Right forelimb (tissue), 1 donor: ENCODE measurements around the gene ARHGEF12.

Experiments used
- DNase-seq: peaks from one replicate; pipeline ENCODE4 v3.0.0-alpha.2; 2018

Gene ARHGEF12

GRCh38 chr11:120432056-120433018, 96.1 kb downstream of the ARHGEF12 start:
- DNase-seq, result no peak

DNA sequence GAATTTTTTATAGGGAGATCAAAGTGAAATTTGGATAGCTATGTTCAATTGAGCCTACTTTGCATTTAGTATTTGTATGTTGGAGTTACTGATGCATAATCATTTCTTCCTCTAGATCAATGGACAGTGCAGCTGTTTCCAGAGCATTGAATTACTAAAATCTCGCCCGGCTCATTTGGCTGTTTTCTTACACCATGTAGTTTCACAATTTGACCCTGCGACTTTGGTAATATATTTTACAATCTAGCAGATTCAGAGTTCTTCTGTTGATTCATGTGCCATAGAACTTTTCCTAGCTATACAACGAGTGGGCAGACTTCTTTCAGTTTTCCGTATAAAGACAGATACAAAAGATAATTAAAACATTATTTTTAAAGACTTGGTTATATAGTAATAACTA, 105.4 kb downstream of the ARHGEF12 start:
- no peak for DNase-seq

GRCh38 chr11:120442031-120442430, 105.8 kb downstream of the ARHGEF12 start:
- no peak for DNase-seq

- no peak for DNase-seq
Measured at GRCh38 chr11:120446802-120447201, 110.6 kb downstream of the ARHGEF12 start.

DNA sequence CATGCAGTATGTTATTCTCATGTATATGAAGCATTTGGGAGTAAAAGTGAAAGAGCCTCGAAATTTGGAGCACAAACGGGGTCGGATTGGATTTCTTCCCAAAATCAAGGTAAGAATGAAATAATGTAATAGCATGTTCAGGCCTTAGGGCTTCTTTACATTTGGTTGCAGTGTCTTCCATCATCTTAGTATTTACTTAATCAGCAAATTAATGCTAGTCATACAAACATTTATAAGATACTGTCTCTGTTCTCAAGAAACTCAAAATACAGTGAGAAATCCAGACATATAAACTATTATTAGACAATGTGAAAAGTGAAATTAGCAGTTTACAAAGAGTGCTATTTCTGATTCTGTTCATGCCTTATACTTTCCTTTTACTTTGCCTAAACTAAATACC, 112.0 kb downstream of the ARHGEF12 start:
- DNase-seq, result no peak

DNA sequence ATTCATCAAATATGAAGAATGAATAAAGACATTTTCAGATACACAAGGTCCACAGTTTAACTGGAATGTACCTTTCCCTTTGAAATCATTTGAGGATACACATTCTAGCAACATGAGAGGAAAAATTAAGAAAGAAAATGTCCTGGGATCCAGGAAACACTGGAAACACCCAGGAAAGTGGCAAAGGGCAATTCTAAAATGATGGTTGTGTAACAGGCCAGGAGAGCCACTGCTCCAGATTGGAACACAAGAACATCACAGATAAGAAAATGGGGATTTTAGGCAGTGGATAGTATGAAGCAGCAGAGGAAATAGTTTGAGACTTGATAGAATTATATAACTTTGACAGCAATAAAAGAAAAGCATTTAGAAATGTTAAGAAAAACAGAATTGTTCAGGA, 119.3 kb downstream of the ARHGEF12 start:
- DNase-seq, result no peak

- DNase-seq, result no peak
Measured at GRCh38 chr11:120457996-120458395, 121.8 kb downstream of the ARHGEF12 start.

DNA sequence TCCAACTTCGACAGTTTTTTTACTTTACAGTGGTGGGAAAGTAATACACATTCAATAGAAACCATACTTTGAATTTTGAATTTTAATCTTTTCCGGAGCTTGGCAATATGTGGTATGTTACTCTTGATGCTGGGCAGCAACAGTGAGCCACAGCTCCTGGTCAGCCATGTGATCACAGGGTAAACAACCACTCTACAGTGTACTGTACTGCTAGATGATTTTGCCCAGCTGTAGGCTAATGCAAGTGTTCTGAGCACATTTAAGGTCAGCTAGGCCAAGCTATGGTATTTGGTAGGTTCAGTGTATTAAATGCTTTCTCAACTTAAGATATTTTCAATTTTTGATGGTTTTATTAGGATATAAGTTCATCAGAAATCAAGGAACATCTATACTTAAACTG, 126.6 kb downstream of the ARHGEF12 start:
- DNase-seq, result no peak

GRCh38 chr11:120465921-120466534, 129.8 kb downstream of the ARHGEF12 start:
- no peak for DNase-seq

DNA sequence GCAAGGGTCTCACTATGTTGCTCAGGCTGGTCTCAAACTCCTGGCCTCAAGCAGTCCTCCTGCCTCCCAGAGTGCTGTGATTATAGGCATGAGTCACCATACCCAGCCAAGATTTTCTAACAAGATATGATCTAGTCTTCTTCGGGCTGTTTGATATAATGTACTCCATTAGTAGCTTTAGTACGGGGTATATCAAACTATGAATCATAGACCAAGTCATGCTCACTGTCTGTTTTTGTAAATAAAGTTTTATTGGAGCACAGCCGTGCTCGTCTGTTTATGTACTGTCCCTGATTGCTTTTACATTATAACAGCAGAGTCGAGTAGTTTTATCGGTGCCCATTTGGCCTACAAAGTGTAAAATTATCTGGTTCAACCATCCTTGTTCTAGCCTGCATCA, 131.4 kb downstream of the ARHGEF12 start:
- DNase-seq, result no peak

GRCh38 chr11:120471131-120471530, 134.9 kb downstream of the ARHGEF12 start:
- no peak for DNase-seq

GRCh38 chr11:120471994-120472393, 135.8 kb downstream of the ARHGEF12 start:
- no peak for DNase-seq

GRCh38 chr11:120473503-120473902, 137.3 kb downstream of the ARHGEF12 start:
- no peak for DNase-seq

DNA sequence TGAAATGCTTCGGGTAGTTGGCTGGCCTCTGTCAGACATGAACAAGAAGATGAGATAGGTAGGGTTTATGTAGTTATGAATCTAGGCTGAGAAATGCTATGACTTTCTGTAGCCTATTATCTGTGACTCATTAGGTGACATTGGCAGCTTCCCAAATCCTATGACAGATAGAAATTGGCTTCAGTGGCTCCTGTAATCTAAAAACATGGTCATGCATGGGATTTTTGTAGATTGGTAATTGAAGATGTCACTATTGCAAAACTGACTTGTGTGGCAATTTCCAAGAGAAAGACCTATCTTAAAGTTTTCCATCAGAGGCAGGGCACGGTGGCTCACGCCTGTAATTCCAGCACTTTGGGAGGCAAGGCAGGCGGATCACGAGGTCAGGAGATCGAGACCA, 145.9 kb downstream of the ARHGEF12 start:
- DNase-seq, result no peak

GRCh38 chr11:120484722-120485121, 148.5 kb downstream of the ARHGEF12 start:
- no peak for DNase-seq

DNA sequence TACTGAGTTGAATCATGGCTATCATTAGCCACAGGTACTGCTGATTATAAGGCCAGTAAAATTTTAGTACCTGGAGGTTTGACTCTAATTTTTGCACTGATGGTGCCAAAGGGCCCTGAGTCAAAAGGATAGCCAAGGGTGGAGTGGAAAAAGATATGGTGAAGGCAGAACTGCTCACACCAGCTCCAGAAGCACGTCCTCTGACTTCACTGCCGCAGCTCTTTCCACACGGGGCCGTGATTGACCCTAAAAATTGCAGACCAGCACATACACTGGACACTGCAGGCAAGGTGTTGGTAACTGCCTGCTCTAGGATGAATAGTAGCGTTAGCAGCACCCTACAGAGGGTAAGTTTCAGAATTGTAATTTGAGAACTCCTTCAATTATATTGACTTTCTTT, 149.9 kb downstream of the ARHGEF12 start:
- DNase-seq, result no peak

- DNase-seq, result no peak
Measured at GRCh38 chr11:120489799-120490198, 153.6 kb downstream of the ARHGEF12 start.

DNA sequence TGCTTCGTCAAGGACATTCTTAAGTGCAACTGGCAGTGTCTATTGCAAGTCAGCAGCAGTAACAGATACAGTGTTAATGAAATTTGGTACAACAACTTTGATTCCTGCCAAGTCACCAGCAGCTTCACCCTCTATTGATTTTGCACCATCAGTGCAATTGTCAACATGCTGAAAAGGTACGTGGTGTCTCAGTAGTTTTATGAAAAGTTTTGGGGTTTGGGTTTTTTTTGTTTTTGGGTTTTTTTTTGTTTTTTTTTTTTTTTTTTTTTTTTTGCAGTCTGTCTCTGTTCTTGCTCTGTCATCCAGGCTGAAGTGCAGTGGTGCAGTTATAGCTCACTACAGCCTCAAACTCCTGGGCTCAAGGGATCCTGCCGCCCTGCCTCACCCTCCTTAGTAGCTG, 156.3 kb downstream of the ARHGEF12 start:
- DNase-seq, result no peak

DNA sequence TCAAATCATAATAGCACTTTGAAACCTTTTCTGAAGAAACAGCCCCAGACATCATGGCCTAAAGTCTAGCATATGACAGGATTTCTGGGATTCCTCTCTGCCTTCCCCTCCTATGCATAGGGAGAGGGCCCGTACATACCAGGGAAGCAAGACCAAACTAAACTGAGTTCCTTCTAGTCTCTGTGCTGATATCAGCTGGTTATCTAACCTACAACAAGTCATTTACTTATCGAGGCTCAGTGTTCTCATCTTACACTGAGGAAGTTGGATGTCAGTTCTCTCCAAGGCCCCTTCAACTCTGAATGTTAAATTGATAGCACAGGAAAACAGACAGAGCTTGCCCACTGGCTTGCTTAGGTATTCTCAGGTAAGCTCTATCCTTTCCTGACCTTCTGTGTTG, 158.4 kb downstream of the ARHGEF12 start:
- no peak for DNase-seq

DNA sequence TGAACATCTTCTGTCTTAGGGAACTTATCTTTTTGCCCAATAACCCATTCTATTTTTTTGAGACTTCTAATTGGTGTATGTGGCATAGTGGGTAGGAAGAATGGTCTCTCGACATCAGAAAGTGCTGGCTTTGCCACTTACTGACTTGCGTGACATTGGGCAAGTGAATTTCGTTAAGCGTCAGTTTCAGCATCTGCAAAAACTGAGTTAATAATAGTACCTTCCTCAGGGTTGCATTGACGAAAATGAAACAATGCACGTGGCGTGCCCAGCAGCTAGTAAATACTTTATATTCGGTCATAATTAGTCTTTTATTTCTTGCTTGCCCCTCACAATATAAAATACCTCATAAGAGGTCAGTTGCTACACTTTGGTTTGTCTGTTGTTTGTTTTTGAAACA, 162.9 kb downstream of the ARHGEF12 start:
- no peak for DNase-seq

DNA sequence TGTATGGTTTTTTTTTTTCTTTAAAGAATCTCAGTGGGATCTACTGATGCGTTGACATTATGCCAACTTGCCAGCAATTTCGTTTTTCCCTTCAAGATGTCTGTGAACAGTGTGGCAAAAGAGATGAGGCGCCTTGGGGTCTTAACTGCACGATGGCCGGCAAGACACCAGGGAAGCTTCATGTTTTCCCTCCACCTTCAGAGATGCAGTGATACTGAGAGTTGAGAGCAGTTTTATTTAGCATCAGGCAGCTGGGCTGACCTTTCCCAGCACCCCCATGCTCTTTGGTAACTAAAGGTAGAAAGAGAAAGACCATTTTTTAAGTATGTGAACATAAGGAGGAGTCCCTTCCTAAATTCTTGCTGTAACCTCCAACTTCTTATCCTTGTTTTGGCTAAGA, 163.6 kb downstream of the ARHGEF12 start:
- DNase-seq, result no peak

- DNase-seq, result no peak
Measured at GRCh38 chr11:120500414-120501071, 164.3 kb downstream of the ARHGEF12 start.

DNA sequence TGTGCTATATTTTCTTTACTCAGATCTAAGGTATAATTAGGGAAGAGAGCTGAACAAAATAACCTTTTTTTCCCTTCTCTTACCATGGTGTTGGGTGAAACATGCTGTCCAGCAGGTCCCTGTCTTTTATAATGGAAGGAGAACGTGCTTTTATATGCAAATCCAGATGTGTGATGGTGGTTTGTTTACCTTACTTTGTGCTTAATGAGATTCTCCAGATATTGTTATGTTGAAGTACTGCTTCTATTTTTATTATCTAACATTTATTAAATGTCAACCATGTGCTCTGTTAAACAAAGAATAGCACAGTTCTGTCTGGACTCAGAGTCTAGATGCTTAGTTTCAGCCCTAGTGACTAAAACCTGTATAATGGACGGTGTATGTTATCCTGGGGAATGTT, 165.2 kb downstream of the ARHGEF12 start:
- no peak for DNase-seq
